Measurements from ENCODE around the gene SLC25A3.

SLC25A3 gene

DNA sequence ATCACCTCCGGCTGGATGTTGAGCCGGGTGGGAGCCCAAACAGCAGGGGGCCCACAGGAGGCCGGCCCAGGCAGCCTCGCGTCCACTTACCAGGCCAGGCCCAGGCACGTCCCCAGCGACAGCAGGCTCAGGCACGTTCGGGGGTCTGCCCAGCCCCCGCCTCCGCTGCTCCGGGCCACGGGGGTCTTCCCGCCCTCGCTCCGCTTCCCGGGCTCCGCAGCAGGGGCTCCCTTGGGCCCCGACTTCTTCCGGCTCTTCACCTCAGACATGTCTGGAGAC lies 50.9 kb downstream of the SLC25A3 start (continued):
- TF ChIP-seq, protein P1, sequence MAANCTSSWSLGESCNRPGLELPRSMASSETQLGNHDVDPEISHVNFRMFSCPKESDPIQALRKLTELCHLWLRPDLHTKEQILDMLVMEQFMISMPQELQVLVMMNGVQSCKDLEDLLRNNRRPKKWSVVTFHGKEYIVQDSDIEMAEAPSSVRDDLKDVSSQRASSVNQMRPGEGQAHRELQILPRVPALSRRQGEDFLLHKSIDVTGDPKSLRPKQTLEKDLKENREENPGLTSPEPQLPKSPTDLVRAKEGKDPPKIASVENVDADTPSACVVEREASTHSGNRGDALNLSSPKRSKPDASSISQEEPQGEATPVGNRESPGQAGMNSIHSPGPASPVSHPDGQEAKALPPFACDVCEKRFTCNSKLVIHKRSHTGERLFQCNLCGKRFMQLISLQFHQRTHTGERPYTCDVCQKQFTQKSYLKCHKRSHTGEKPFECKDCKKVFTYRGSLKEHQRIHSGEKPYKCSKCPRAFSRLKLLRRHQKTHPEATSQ (tag by site-specific recombination; IDR thresholded peaks at IDR 0.05), result peak; percentile 82; the same call in 1 of the 2 replicates
- peak; percentile 80; the same call in 1 of the 2 replicates for TF ChIP-seq ZNF10 (tag by site-specific recombination; IDR thresholded peaks at IDR 0.05)
- TF ChIP-seq ZBTB7A (tag by site-specific recombination; IDR thresholded peaks at IDR 0.05; ENCODE audit: low read depth), result no peak; the same call in 1 of the 2 replicates
- peak; percentile 11; the same call in 1 of the 2 replicates for TF ChIP-seq SCRT2 (tag by site-specific recombination; IDR thresholded peaks at IDR 0.05)
- TF ChIP-seq, protein P2, sequence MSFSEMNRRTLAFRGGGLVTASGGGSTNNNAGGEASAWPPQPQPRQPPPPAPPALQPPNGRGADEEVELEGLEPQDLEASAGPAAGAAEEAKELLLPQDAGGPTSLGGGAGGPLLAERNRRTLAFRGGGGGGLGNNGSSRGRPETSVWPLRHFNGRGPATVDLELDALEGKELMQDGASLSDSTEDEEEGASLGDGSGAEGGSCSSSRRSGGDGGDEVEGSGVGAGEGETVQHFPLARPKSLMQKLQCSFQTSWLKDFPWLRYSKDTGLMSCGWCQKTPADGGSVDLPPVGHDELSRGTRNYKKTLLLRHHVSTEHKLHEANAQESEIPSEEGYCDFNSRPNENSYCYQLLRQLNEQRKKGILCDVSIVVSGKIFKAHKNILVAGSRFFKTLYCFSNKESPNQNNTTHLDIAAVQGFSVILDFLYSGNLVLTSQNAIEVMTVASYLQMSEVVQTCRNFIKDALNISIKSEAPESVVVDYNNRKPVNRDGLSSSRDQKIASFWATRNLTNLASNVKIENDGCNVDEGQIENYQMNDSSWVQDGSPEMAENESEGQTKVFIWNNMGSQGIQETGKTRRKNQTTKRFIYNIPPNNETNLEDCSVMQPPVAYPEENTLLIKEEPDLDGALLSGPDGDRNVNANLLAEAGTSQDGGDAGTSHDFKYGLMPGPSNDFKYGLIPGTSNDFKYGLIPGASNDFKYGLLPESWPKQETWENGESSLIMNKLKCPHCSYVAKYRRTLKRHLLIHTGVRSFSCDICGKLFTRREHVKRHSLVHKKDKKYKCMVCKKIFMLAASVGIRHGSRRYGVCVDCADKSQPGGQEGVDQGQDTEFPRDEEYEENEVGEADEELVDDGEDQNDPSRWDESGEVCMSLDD (tag by site-specific recombination; IDR thresholded peaks at IDR 0.05), result peak; percentile 63
- TF ChIP-seq, protein P3, sequence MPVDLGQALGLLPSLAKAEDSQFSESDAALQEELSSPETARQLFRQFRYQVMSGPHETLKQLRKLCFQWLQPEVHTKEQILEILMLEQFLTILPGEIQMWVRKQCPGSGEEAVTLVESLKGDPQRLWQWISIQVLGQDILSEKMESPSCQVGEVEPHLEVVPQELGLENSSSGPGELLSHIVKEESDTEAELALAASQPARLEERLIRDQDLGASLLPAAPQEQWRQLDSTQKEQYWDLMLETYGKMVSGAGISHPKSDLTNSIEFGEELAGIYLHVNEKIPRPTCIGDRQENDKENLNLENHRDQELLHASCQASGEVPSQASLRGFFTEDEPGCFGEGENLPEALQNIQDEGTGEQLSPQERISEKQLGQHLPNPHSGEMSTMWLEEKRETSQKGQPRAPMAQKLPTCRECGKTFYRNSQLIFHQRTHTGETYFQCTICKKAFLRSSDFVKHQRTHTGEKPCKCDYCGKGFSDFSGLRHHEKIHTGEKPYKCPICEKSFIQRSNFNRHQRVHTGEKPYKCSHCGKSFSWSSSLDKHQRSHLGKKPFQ (tag by site-specific recombination; IDR thresholded peaks at IDR 0.05), result peak; percentile 39; the same call in 1 of the 2 replicates
- peak; percentile 49; the same call in 1 of the 2 replicates for TF ChIP-seq ZSCAN30 (tag by site-specific recombination; IDR thresholded peaks at IDR 0.05)
- TF ChIP-seq FEZF1 (tag by site-specific recombination; IDR thresholded peaks at IDR 0.05), result peak; percentile 21; the same call in 1 of the 2 replicates
- no peak for TF ChIP-seq SETDB1 (IDR thresholded peaks at IDR 0.05; ENCODE audit: insufficient read length, low read length)
- TF ChIP-seq ZNF600 (tag by site-specific recombination; IDR thresholded peaks at IDR 0.05), result peak; percentile 23; the same call in 1 of the 2 replicates
- TF ChIP-seq ZEB2 (tag by site-specific recombination; IDR thresholded peaks at IDR 0.05), result peak; percentile 55; the same call in 1 of the 2 replicates
- no peak for TF ChIP-seq ZNF37A (tag by site-specific recombination; IDR thresholded peaks at IDR 0.05)
- TF ChIP-seq, protein P4, sequence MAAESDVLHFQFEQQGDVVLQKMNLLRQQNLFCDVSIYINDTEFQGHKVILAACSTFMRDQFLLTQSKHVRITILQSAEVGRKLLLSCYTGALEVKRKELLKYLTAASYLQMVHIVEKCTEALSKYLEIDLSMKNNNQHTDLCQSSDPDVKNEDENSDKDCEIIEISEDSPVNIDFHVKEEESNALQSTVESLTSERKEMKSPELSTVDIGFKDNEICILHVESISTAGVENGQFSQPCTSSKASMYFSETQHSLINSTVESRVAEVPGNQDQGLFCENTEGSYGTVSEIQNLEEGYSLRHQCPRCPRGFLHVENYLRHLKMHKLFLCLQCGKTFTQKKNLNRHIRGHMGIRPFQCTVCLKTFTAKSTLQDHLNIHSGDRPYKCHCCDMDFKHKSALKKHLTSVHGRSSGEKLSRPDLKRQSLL (tag by site-specific recombination; IDR thresholded peaks at IDR 0.05), result peak; percentile 47; the same call in 1 of the 2 replicates
- TF ChIP-seq, protein P5, sequence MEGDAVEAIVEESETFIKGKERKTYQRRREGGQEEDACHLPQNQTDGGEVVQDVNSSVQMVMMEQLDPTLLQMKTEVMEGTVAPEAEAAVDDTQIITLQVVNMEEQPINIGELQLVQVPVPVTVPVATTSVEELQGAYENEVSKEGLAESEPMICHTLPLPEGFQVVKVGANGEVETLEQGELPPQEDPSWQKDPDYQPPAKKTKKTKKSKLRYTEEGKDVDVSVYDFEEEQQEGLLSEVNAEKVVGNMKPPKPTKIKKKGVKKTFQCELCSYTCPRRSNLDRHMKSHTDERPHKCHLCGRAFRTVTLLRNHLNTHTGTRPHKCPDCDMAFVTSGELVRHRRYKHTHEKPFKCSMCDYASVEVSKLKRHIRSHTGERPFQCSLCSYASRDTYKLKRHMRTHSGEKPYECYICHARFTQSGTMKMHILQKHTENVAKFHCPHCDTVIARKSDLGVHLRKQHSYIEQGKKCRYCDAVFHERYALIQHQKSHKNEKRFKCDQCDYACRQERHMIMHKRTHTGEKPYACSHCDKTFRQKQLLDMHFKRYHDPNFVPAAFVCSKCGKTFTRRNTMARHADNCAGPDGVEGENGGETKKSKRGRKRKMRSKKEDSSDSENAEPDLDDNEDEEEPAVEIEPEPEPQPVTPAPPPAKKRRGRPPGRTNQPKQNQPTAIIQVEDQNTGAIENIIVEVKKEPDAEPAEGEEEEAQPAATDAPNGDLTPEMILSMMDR (tag by site-specific recombination; IDR thresholded peaks at IDR 0.05), result peak; percentile 78
- peak; percentile 8 for TF ChIP-seq ZNF335 (tag by site-specific recombination; conservative IDR thresholded peaks at IDR 0.05)
- TF ChIP-seq, protein P6, sequence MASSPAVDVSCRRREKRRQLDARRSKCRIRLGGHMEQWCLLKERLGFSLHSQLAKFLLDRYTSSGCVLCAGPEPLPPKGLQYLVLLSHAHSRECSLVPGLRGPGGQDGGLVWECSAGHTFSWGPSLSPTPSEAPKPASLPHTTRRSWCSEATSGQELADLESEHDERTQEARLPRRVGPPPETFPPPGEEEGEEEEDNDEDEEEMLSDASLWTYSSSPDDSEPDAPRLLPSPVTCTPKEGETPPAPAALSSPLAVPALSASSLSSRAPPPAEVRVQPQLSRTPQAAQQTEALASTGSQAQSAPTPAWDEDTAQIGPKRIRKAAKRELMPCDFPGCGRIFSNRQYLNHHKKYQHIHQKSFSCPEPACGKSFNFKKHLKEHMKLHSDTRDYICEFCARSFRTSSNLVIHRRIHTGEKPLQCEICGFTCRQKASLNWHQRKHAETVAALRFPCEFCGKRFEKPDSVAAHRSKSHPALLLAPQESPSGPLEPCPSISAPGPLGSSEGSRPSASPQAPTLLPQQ (tag by site-specific recombination; IDR thresholded peaks at IDR 0.05), result peak; percentile 86
- peak; percentile 72 for TF ChIP-seq ZNF501 (tag by site-specific recombination; IDR thresholded peaks at IDR 0.05)

Measured in HEK293 (cell line).